Sigmoid colon (tissue), 7 donors: ENCODE data around the gene PLPPR1. TPM values are rescaled to one million over a fixed set of nuclear protein-coding genes. Genes with fewer than 3 reads are reported as not detected.

Experiments
- DNase-seq: peaks from one replicate; pipeline ENCODE4 v3.0.0-alpha.2; 2019
- H3K27ac ChIP-seq, 4 donors: fragments of 200-600 bp; sonication (generic); one replicate each; pipeline ENCODE4 v1.5.1; 2016 to 2019; ENCODE audit warnings: mild to moderate bottlenecking in 1 of 4
- H3K27me3 ChIP-seq, 3 donors: fragments of 200-600 bp; sonication (generic); one replicate each; pipeline ENCODE4 v1.5.1; 2019; ENCODE audit warnings: mild to moderate bottlenecking in 1 of 3
- H3K36me3 ChIP-seq, 4 donors: fragments of 200-600 bp; sonication (generic); one replicate each; pipeline ENCODE4 v1.5.1; 2016 to 2019
- H3K4me1 ChIP-seq, 4 donors: fragments of 200-600 bp; sonication (generic); one replicate each; pipeline ENCODE4 v1.5.1; 2017 to 2019
- H3K4me3 ChIP-seq, 4 donors: fragments of 200-600 bp; sonication (generic); one replicate each; pipeline ENCODE4 v1.5.1; 2017 to 2019; ENCODE audit warnings: mild to moderate bottlenecking in 2 of 4, moderate library complexity in 1 of 4
- H3K9me3 ChIP-seq, 4 donors: fragments of 200-600 bp in 3 of 4; sonication (generic) in 3 of 4; one replicate each; pipeline versions ENCODE4 v1.5.1 to v1.6.1; 2013 to 2019
- EP300 ChIP-seq, 4 donors: sonication (generic); formaldehyde crosslinking; IDR thresholded peaks; one replicate each; pipeline ENCODE4 v1.6.1; 2017; ENCODE audit warnings: antibody characterized with exemption in 4 of 4
- POLR2A ChIP-seq, 2 donors: fragments of 450-650 bp; IDR thresholded peaks; one replicate each; pipeline ENCODE4 v1.6.1; 2016; ENCODE audit warnings: antibody characterized with exemption in 2 of 2, mild to moderate bottlenecking in 2 of 2, moderate library complexity in 2 of 2
- POLR2AphosphoS5 ChIP-seq, 4 donors: sonication (generic); formaldehyde crosslinking; IDR thresholded peaks; one replicate each; pipeline ENCODE4 v1.6.1; 2017; ENCODE audit warnings: antibody characterized with exemption in 4 of 4
- WGBS, 2 donors: extraction: QIAGEN DNeasy Blood & Tissue Kit; methylation state at CpG; one replicate each; pipeline ENCODE4 v1.1.7; 2013; 5-methylcytosine and 5-hydroxymethylcytosine counted together
- intact Hi-C: fragments of 100-400 bp; cut with DNase I; formaldehyde crosslinking; loops from one replicate; pipeline ENCODE4 v1.15.1; 2023
- polyA plus RNA-seq, 3 donors: library from polyadenylated mRNA; stranded (reverse); fragments of 200-250 nt; gene quantifications; one replicate each; pipeline ENCODE4 v1.2.3, GENCODE V29; 2013
- total RNA-seq, 4 donors: library from RNA; depleted of rRNA; stranded (reverse); fragments of >200 nt; gene quantifications; one replicate each; pipeline ENCODE4 v1.1.0, GENCODE V29; 2016
- TF ChIP-seq, protein P1 (sequence below), 4 experiments: fragments of 450-650 bp in 3 of 4; fragments of 200-600 bp in 1 of 4; IDR thresholded peaks; one replicate each; pipeline ENCODE4 v1.5.1; 2016 to 2019; ENCODE audit warnings: antibody characterized with exemption in 4 of 4, mild to moderate bottlenecking in 3 of 4, moderate library complexity in 2 of 4
- donor health status: healthy with polysubstance abuse.
- donor health status: Bipolar disorder and iron deficiency.
- donor health status: healthy.

PLPPR1 gene
- total and polyA plus RNA-seq, 7 donors: 0.07 to 0.81 (median 0.38) TPM; not detected in 3

DNA sequence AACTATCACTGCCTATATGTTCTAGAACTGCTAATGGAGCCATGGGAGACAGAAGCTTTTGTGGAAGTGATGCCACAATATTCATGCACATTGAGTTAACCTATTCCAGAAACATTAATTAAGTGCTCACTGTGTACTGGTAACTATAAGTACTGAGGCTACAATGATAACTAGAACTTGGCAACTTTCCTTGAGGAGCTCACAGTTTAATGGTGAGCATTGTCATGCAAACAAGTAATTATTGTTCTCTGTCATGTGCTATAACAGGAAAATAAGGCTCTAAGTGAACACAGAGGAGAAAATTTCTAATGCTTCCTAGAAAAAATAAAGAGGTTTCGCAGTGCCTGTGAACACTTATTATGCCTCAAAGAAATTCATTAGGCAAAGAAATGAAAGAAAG, 214.1 kb downstream of the PLPPR1 start:
- no peaks in the 10 kb centered on the region for H3K9me3 ChIP-seq
- TF ChIP-seq, protein P1, sequence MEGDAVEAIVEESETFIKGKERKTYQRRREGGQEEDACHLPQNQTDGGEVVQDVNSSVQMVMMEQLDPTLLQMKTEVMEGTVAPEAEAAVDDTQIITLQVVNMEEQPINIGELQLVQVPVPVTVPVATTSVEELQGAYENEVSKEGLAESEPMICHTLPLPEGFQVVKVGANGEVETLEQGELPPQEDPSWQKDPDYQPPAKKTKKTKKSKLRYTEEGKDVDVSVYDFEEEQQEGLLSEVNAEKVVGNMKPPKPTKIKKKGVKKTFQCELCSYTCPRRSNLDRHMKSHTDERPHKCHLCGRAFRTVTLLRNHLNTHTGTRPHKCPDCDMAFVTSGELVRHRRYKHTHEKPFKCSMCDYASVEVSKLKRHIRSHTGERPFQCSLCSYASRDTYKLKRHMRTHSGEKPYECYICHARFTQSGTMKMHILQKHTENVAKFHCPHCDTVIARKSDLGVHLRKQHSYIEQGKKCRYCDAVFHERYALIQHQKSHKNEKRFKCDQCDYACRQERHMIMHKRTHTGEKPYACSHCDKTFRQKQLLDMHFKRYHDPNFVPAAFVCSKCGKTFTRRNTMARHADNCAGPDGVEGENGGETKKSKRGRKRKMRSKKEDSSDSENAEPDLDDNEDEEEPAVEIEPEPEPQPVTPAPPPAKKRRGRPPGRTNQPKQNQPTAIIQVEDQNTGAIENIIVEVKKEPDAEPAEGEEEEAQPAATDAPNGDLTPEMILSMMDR (IDR thresholded peaks at IDR 0.05): no peak
- TF ChIP-seq EP300 (IDR thresholded peaks at IDR 0.05): no peak
- no peak for TF ChIP-seq POLR2AphosphoS5 (IDR thresholded peaks at IDR 0.05)
- TF ChIP-seq POLR2A (IDR thresholded peaks at IDR 0.05): no peak
- no peaks in the 10 kb centered on the region for H3K36me3 ChIP-seq
- WGBS, 2 donors: 90 to 94% methylated on average over 1 of the region's 1 CpG
- no peaks in the 10 kb centered on the region for H3K4me1 ChIP-seq
- no peaks in the 10 kb centered on the region for H3K27me3 ChIP-seq
- intact Hi-C loops: no loop called here
- no peak for DNase-seq
- H3K27ac ChIP-seq: no peak overlapping the region
- no peak overlapping the region for H3K4me3 ChIP-seq

DNA sequence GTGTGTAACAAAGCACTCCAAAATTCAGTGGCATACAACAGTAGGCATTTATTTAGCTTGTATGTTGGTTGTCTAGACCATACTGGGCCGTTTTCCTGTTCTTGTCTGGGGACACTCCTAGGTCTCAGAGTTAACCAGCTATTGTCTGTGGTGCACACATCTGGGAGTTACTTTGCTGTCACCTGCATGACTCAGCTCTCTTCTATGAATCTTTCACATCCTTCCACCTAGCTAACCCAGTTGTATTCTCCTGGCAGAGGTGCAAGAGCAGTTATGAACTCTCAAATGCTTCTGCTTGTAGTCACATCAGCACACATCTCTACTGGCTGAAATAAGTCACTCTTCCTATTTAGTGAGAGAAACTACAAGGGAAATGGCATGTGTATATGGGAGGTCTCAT, 218.2 kb downstream of the PLPPR1 start:
- WGBS, 2 donors: 19 to 45% methylated on average over 1 of the region's 1 CpG

DNA sequence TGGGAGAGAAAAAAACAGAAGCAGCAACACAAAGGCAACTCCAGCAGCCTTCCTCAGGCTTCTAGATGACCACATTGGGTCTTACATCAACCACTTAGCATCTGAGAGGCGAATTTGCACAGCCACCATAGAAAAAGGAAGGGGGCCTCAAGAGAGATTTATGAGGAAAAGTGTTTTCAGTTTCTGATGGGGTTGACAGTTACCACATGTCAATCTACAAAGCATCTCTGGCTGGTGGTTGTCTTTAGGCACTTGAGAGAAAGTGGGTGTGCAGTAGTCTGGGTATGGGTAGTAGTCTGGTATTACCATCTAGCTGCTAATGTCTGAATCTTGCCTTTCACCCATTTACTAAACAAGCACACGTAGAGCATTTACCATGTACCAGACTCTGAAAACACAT, 218.8 kb downstream of the PLPPR1 start:
- 76 to 80% methylated on average over 2 of the region's 2 CpGs for WGBS, 2 donors
- Histone ChIP-seq H3K4me3 (no peak overlapping the region), H3K36me3 (no peaks in the 10 kb centered on the region), H3K27me3 (no peaks in the 10 kb centered on the region), H3K27ac (no peak overlapping the region), H3K9me3 (no peaks in the 10 kb centered on the region), H3K4me1 (no peaks in the 10 kb centered on the region)
- DNase-seq: no peak
- intact Hi-C loops: no loop called here
- no peak for TF ChIP-seq POLR2AphosphoS5 (IDR thresholded peaks at IDR 0.05)

More for the DNA sequence above, 218.2 kb downstream of the PLPPR1 start:
- no peaks in the 10 kb centered on the region for H3K36me3 ChIP-seq
- H3K27me3 ChIP-seq: no peaks in the 10 kb centered on the region
- H3K27ac ChIP-seq: no peak overlapping the region
- DNase-seq: no peak
- intact Hi-C loops: no loop called here
- no peak overlapping the region for H3K4me3 ChIP-seq
- no peaks in the 10 kb centered on the region for H3K9me3 ChIP-seq
- H3K4me1 ChIP-seq: no peaks in the 10 kb centered on the region
- no peak for TF ChIP-seq POLR2A (IDR thresholded peaks at IDR 0.05)
- TF ChIP-seq, protein P1 (IDR thresholded peaks at IDR 0.05): no peak
- no peak for TF ChIP-seq EP300 (IDR thresholded peaks at IDR 0.05)
- TF ChIP-seq POLR2AphosphoS5 (IDR thresholded peaks at IDR 0.05): no peak

DNA sequence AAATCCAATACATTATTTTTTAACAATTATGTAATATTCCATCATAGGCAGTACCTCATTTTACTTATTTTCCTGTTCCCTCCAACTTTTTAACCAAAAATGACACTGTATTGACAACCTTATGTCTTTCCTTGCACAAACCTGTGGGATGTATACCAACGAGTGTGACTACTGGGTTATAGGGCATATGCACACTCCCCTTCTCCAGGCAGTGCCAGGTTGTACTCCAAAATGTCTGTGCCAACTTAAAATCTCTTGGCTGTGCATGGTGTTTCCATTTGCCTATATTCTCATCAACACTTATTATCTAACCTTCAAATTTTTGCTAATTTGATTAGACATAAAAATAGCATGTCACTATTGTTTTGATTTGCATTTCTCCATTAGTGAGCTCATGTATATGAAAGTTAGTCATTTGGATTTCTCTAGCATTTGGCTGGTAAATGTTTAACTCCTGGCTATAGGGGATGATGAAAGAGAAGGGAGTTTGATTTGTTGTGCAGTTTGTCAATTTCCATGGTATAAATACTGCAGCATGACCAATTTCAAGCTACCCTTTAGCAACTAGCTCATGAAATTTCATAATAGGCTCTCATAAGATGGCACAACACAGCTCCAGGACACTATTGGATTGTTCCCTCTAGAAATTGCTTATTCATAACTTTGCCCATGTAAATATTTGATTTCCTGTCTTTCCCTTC, 226.4 kb downstream of the PLPPR1 start:
- Histone ChIP-seq H3K36me3 (no peaks in the 10 kb centered on the region), H3K27me3 (no peaks in the 10 kb centered on the region), H3K9me3 (no peaks in the 10 kb centered on the region), H3K4me3 (no peak overlapping the region), H3K4me1 (no peaks in the 10 kb centered on the region), H3K27ac (no peak overlapping the region)
- DNase-seq: no peak
- TF ChIP-seq, protein P1 (IDR thresholded peaks at IDR 0.05): no peak
- no peak for TF ChIP-seq POLR2AphosphoS5 (IDR thresholded peaks at IDR 0.05)
- TF ChIP-seq EP300 (IDR thresholded peaks at IDR 0.05): no peak
- no peak for TF ChIP-seq POLR2A (IDR thresholded peaks at IDR 0.05)
- intact Hi-C loops: no loop called here
- WGBS, 2 donors: 19 to 69% methylated on average over 1 of the region's 1 CpG

DNA sequence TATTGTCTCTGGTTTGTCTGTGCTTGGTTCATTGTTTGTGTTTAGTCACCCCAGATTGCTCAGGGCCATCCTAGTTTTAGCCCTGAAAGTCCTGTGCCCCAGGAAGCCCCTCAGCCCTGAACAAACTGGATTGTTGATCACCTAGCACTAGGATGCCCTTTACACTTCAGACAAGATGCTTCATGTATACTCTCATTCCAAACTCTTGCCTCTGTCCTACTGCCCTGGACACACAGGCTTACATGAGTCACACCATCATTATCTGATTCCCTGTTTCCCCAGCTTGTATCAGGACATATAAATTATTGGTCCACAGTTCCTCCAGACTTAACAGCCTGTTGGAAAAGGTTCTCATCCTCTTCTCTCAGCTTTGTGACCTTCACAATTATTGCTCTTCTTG, 236.2 kb downstream of the PLPPR1 start:
- no peaks in the 10 kb centered on the region for H3K9me3 ChIP-seq
- intact Hi-C loops: no loop called here
- H3K27ac ChIP-seq: no peak overlapping the region
- no peak overlapping the region for H3K4me3 ChIP-seq
- DNase-seq: no peak
- H3K27me3 ChIP-seq: no peaks in the 10 kb centered on the region
- H3K4me1 ChIP-seq: no peaks in the 10 kb centered on the region
- TF ChIP-seq EP300 (IDR thresholded peaks at IDR 0.05) (no peak), POLR2AphosphoS5 (IDR thresholded peaks at IDR 0.05) (no peak), POLR2A (IDR thresholded peaks at IDR 0.05) (no peak)
- TF ChIP-seq, protein P1 (IDR thresholded peaks at IDR 0.05): no peak
- H3K36me3 ChIP-seq: no peaks in the 10 kb centered on the region
